MM.1S (cell line): Measurements from ENCODE around the gene CERS1.

Experiments used
- DNase-seq: peaks from one replicate; pipeline ENCODE4 v3.0.0-alpha.2; 2015
- H2AFZ ChIP-seq: fragments of 300-600 bp; sonication (generic); 2 replicates; pipeline ENCODE4 v1.6.0; 2016; ENCODE audit warnings: antibody characterized with exemption, low read length
- H3F3A ChIP-seq: fragments of 300-600 bp; sonication (generic); 2 replicates; pipeline ENCODE4 v1.6.1; 2016; ENCODE audit warnings: mild to moderate bottlenecking, antibody characterized with exemption, low read length, moderate library complexity, mixed read lengths; ENCODE audit not compliant: insufficient read depth
- H3K27ac ChIP-seq: fragments of 300-600 bp; sonication (generic); 2 replicates; pipeline ENCODE4 v1.5.1; 2016; ENCODE audit warnings: mild to moderate bottlenecking, low read length
- H3K27me3 ChIP-seq: fragments of 300-600 bp; sonication (generic); replicated peaks from 2 replicates; pipeline ENCODE4 v1.6.0; 2016; ENCODE audit warnings: low read length; ENCODE audit not compliant: insufficient read depth
- H3K36me3 ChIP-seq: fragments of 300-600 bp; sonication (generic); replicated peaks from 2 replicates; pipeline ENCODE4 v1.6.1; 2016; ENCODE audit warnings: mild to moderate bottlenecking, low read length, mixed read lengths; ENCODE audit not compliant: insufficient read depth
- H3K4me1 ChIP-seq: fragments of 300-600 bp; sonication (generic); 2 replicates; pipeline ENCODE4 v1.6.1; 2016; ENCODE audit warnings: low read length, mixed read lengths
- H3K4me2 ChIP-seq: fragments of 300-600 bp; sonication (generic); 2 replicates; pipeline ENCODE4 v1.6.0; 2016; ENCODE audit warnings: low read depth, low read length
- H3K4me3 ChIP-seq: fragments of 300-600 bp; sonication (generic); 2 replicates; pipeline ENCODE4 v1.5.1; 2016; ENCODE audit warnings: low read length, mixed read lengths
- H3K79me2 ChIP-seq: fragments of 300-600 bp; sonication (generic); 2 replicates; pipeline ENCODE4 v1.6.1; 2016; ENCODE audit warnings: mixed run types, low read length, mixed read lengths
- H3K9ac ChIP-seq: fragments of 300-600 bp; sonication (generic); 2 replicates; pipeline ENCODE4 v1.6.1; 2016; ENCODE audit warnings: low read length, mixed read lengths
- H3K9me2 ChIP-seq: fragments of 300-600 bp; sonication (generic); replicated peaks from 2 replicates; pipeline ENCODE4 v1.6.1; 2016; ENCODE audit warnings: mild to moderate bottlenecking, low read length, mixed read lengths; ENCODE audit not compliant: insufficient read depth
- H3K9me3 ChIP-seq: fragments of 300-600 bp; sonication (generic); replicated peaks from 2 replicates; pipeline ENCODE4 v1.6.1; 2016; ENCODE audit warnings: mild to moderate bottlenecking, low read length, mixed read lengths; ENCODE audit not compliant: insufficient read depth
- H4K20me1 ChIP-seq: fragments of 300-600 bp; sonication (generic); 2 replicates; pipeline ENCODE4 v1.6.1; 2016; ENCODE audit warnings: mild to moderate bottlenecking, low read length, moderate library complexity, mixed read lengths; ENCODE audit not compliant: insufficient read depth
- CTCF ChIP-seq: fragments of 300-600 bp; sonication (generic); IDR thresholded peaks from 2 replicates; pipeline ENCODE4 v1.5.1; 2016; ENCODE audit warnings: antibody characterized with exemption, low read length, mixed read lengths
- EZH2 ChIP-seq: fragments of 300-600 bp; sonication (generic); optimal IDR thresholded peaks from 2 replicates; pipeline ENCODE3; 2017; ENCODE audit warnings: low read depth, mild to moderate bottlenecking, antibody characterized with exemption, low read length, mixed read lengths
- EZH2phosphoT487 ChIP-seq: fragments of 300-600 bp; sonication (generic); IDR thresholded peaks from 2 replicates; pipeline ENCODE4 v1.6.1; 2018; ENCODE audit warnings: antibody characterized with exemption, low read length

Gene CERS1

GRCh38 chr19:18869023-18869618, 26.8 kb downstream of the CERS1 start:
- Histone ChIP-seq H4K20me1 (no peaks in the 10 kb centered on the region), H3K9me3 (no peaks in the 10 kb centered on the region), H3K4me1 (no peaks in the 10 kb centered on the region), H3K9me2 (no peaks in the 10 kb centered on the region), H3K27ac (no peak overlapping the region), H3K9ac (no peak overlapping the region), H3F3A (peaks cover 4% of the 10 kb centered on the region; the same call in 1 of the 2 replicates), H2AFZ (no peak overlapping the region), H3K79me2 (0 out of 2 replicates have a peak, but pooled peaks cover 1% of the 10 kb centered on the region), H3K4me2 (no peak overlapping the region), H3K27me3 (no peaks in the 10 kb centered on the region), H3K4me3 (no peak overlapping the region), H3K36me3 (peaks cover 9% of the 10 kb centered on the region)
- TF ChIP-seq EZH2 (no peak), EZH2phosphoT487 (no peak), CTCF (no peak)
- no peak for DNase-seq

- Histone ChIP-seq H3K79me2 (peaks cover 6% of the 10 kb centered on the region; the same call in 1 of the 2 replicates), H4K20me1 (no peaks in the 10 kb centered on the region), H3F3A (peaks cover 4% of the 10 kb centered on the region; the same call in 1 of the 2 replicates), H3K4me2 (no peak overlapping the region), H2AFZ (no peak overlapping the region), H3K9ac (no peak overlapping the region), H3K9me3 (no peaks in the 10 kb centered on the region), H3K27me3 (no peaks in the 10 kb centered on the region), H3K4me1 (no peaks in the 10 kb centered on the region), H3K4me3 (no peak overlapping the region), H3K36me3 (peaks cover 9% of the 10 kb centered on the region), H3K9me2 (no peaks in the 10 kb centered on the region), H3K27ac (no peak overlapping the region)
- TF ChIP-seq CTCF (no peak), EZH2 (no peak), EZH2phosphoT487 (no peak)
- DNase-seq: no peak
Observed at GRCh38 chr19:18868380-18869022, 27.5 kb downstream of the CERS1 start.

GRCh38 chr19:18867751-18868150, 28.2 kb downstream of the CERS1 start:
- Histone ChIP-seq H3F3A (peaks cover 4% of the 10 kb centered on the region; the same call in 1 of the 2 replicates), H3K79me2 (peaks cover 10% of the 10 kb centered on the region; the same call in 1 of the 2 replicates), H3K27ac (no peak overlapping the region), H3K9ac (no peak overlapping the region), H3K36me3 (peaks cover 15% of the 10 kb centered on the region), H3K4me3 (no peak overlapping the region), H4K20me1 (no peaks in the 10 kb centered on the region), H3K9me3 (no peaks in the 10 kb centered on the region), H2AFZ (no peak overlapping the region), H3K9me2 (no peaks in the 10 kb centered on the region), H3K4me1 (no peaks in the 10 kb centered on the region), H3K27me3 (no peaks in the 10 kb centered on the region), H3K4me2 (no peak overlapping the region)
- TF ChIP-seq EZH2 (no peak), EZH2phosphoT487 (no peak), CTCF (no peak)
- DNase-seq: no peak
